ENCODE results near the gene SLC25A17.
"Not testable (repeated sequence)": the region's sequence is repeated elsewhere in the genome, so short reads cannot be mapped to it uniquely, and the experiment has no call there.

DNA sequence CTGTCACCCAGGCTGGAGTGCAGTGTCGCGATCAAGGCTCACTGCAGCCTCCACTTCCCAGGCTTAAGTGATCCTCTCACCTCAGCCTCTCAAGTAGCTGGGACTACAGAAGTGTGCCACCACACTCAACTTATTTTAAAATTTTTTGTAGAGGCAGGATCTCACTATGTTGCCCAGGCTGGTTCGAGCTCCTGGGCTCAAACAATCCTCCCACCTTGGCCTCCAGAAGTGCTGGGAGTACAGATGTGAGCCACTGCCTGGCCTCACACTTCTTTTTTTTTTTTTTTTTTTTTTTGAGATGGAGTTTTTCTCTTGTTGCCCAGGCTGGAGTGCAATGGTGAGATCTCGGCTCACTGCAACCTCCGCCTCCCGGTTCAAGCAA, 99.0 kb downstream of the SLC25A17 start:
- not testable (repeated sequence) for TF ChIP-seq CTCF (IDR thresholded peaks at IDR 0.05; ENCODE audit: borderline replicate concordance, extremely low read depth, low read length, poor library complexity, severe bottlenecking); EZH2 (IDR thresholded peaks at IDR 0.05; ENCODE audit: borderline replicate concordance, low read depth, low read length, severe bottlenecking)

All from DND-41 (cell line).